CD4-positive, alpha-beta memory T cell (primary cell): Measurements from ENCODE around the gene THEM5. TPM values are rescaled to one million over a fixed set of nuclear protein-coding genes. Genes with fewer than 3 reads are reported as not detected.

Experiments used
- CTCF ChIA-PET: fragments of 350-600 bp; sonication (Branson Sonifier 250); formaldehyde crosslinking; loops from one replicate; lab custom pipeline; 2021; ENCODE audit warnings: inconsistent platforms; ENCODE audit not compliant: partially characterized antibody; lab: Charles Lee
- POLR2A ChIA-PET: fragments of 350-600 bp; sonication (Branson Sonifier 250); formaldehyde crosslinking; loops from one replicate; lab custom pipeline; 2021; ENCODE audit not compliant: partially characterized antibody; lab: Charles Lee
- DNase-seq, 5 donors: peaks; one replicate each; pipeline versions ENCODE4 v3.0.0 to v3.0.0-alpha.2; 2020 to 2022; ENCODE audit warnings: mixed read lengths in 1 of 5
- H3K27ac ChIP-seq: one replicate; pipeline ENCODE4 v1.7.0; 2013; ENCODE audit warnings: low read depth, low read length
- H3K27me3 ChIP-seq: 2 replicates; pipeline ENCODE4 v1.7.0; 2013; ENCODE audit warnings: mild to moderate bottlenecking, low read length, moderate library complexity; ENCODE audit not compliant: insufficient read depth
- H3K36me3 ChIP-seq: 2 replicates; pipeline ENCODE4 v1.7.0; 2013; ENCODE audit warnings: mild to moderate bottlenecking, low read length, moderate library complexity; ENCODE audit not compliant: insufficient read depth
- H3K4me1 ChIP-seq: 2 replicates; pipeline ENCODE4 v1.7.0; 2013; ENCODE audit warnings: mild to moderate bottlenecking, low read length, moderate library complexity; ENCODE audit not compliant: insufficient read depth
- H3K4me3 ChIP-seq, 2 donors: one replicate each; pipeline ENCODE4 v1.7.0; 2013; ENCODE audit warnings: low read length in 2 of 2, mild to moderate bottlenecking in 1 of 2
- H3K9me3 ChIP-seq, 2 donors: one replicate each; pipeline ENCODE4 v1.7.0; 2013; ENCODE audit warnings: low read length in 2 of 2, control low read depth in 1 of 2; ENCODE audit not compliant: control insufficient read depth in 1 of 2
- H3K27ac Mint-ChIP-seq, 7 donors: one replicate each; pipeline ENCODE4 v1.8.0; 2020 to 2021; ENCODE audit warnings: mixed read lengths in 7 of 7, mild to moderate bottlenecking in 6 of 7, inconsistent platforms in 3 of 7, moderate library complexity in 3 of 7
- H3K27me3 Mint-ChIP-seq, 2 donors: one replicate each; pipeline ENCODE4 v1.8.0; 2020 to 2021; ENCODE audit warnings: mixed read lengths in 2 of 2
- H3K36me3 Mint-ChIP-seq, 2 donors: one replicate each; pipeline ENCODE4 v1.8.0; 2020 to 2021; ENCODE audit warnings: mixed read lengths in 2 of 2, inconsistent platforms in 1 of 2, mild to moderate bottlenecking in 1 of 2
- H3K4me1 Mint-ChIP-seq, 4 donors: one replicate each; pipeline ENCODE4 v1.8.0; 2020 to 2021; ENCODE audit warnings: mixed read lengths in 4 of 4, mild to moderate bottlenecking in 1 of 4
- H3K4me3 Mint-ChIP-seq, 8 donors: one replicate each; pipeline ENCODE4 v1.8.0; 2020 to 2021; ENCODE audit warnings: mixed read lengths in 8 of 8, mild to moderate bottlenecking in 7 of 8, moderate library complexity in 6 of 8, inconsistent platforms in 3 of 8
- H3K9me3 Mint-ChIP-seq, 8 donors: one replicate each; pipeline ENCODE4 v1.8.0; 2020 to 2021; ENCODE audit warnings: mixed read lengths in 8 of 8, mild to moderate bottlenecking in 5 of 8, inconsistent platforms in 3 of 8, moderate library complexity in 1 of 8
- intact Hi-C: fragments of 100-400 bp; cut with micrococcal nuclease; formaldehyde crosslinking; loops from one replicate; pipeline ENCODE4 v1.15.1; 2023
- polyA plus RNA-seq, 2 donors: library from polyadenylated mRNA; unstranded; fragments of 300-500 nt; fragmentation: Illumina TruSeq; gene quantifications; one replicate each; pipeline ENCODE4 v1.2.3, GENCODE V29; 2021
- total RNA-seq, 2 experiments: library from RNA; stranded (reverse); gene quantifications; one replicate each; pipeline ENCODE4 v1.2.3, GENCODE V29; 2021

The THEM5 gene
- total and polyA plus RNA-seq, 4 experiments from 2014 or later = 0.40 TPM; not detected in 3

DNA sequence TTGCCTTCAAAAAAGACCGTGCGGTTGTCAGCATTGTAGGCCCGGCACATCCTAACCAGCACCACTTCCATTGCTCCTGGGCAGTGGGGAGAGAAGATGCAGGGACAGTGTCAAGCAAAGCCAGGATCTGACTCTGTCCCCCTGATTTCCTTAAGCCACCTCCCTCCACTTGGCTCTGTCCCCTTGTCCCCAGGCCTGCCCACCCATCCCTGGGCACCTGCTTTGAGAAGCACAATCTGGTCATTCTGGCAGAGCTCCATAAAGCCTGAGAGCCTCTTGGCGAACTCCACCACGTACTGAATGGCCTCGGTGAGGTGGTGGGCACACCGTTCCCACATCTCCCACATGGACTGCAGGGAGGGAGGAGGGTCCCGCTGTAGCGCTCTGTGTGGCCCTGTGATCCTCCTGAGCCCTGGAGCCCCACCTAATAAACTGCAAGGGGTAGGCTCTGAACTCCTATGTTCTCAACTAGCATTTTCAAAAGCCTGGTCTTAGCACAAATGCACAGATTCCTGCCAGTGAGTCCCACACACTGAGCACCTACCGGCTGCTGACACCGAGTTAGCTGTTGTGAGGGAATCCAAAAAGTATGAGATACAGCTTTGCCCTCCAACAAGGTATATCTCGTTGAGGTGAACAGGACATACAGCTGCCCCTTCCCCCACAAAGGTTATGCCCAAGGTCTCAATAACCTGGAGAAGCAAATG lies 40.1 kb downstream of the THEM5 start:
- peaks cover 13 to 19% of the 10 kb centered on the region in 2 donors for H3K36me3 Mint-ChIP-seq
- no peaks in the 10 kb centered on the region for H3K9me3 Mint-ChIP-seq
- no peak overlapping the region for H3K27ac ChIP-seq
- H3K4me1 ChIP-seq = peaks cover 68% of the 10 kb centered on the region
- no peaks in the 10 kb centered on the region for H3K27me3 Mint-ChIP-seq
- ChIA-PET CTCF (interaction anchor here (1.1 to 2.5 kb wide), 3 partner anchors 8 to 220 kb away, joined by 3 to 10 read pairs (median 4); partner anchors contain the start of gene TDRKH), POLR2A (interaction anchor here (0.6 to 14.6 kb wide), 6 partner anchors 11 to 443 kb away, joined by 3 to 233 read pairs (median 10); partner anchors contain the start of genes MRPL9, RORC and TDRKH)
- peak overlapping the region in 6 of 7 donors; percentile 51 to 95 (median 78) for H3K27ac Mint-ChIP-seq
- no peak for DNase-seq
- intact Hi-C loops = no loop called here
- peaks cover 51 to 76% (median 61%) of the 10 kb centered on the region in 4 donors for H3K4me1 Mint-ChIP-seq
- H3K9me3 ChIP-seq = no peaks in the 10 kb centered on the region
- no peaks in the 10 kb centered on the region for H3K27me3 ChIP-seq
- no peaks in the 10 kb centered on the region for H3K36me3 ChIP-seq
- no peak overlapping the region for H3K4me3 ChIP-seq
- peak overlapping the region in 2 of 8 donors; percentile 59 to 65 for H3K4me3 Mint-ChIP-seq

GRCh38 chr1:151811181-151811580 lies 42.3 kb downstream of the THEM5 start:
- CTCF ChIA-PET = interaction anchor here (1.1 to 2.5 kb wide), 5 partner anchors 11 to 25 kb away, joined by 3 to 13 read pairs (median 6); no protein-coding TSS in a partner anchor

DNA sequence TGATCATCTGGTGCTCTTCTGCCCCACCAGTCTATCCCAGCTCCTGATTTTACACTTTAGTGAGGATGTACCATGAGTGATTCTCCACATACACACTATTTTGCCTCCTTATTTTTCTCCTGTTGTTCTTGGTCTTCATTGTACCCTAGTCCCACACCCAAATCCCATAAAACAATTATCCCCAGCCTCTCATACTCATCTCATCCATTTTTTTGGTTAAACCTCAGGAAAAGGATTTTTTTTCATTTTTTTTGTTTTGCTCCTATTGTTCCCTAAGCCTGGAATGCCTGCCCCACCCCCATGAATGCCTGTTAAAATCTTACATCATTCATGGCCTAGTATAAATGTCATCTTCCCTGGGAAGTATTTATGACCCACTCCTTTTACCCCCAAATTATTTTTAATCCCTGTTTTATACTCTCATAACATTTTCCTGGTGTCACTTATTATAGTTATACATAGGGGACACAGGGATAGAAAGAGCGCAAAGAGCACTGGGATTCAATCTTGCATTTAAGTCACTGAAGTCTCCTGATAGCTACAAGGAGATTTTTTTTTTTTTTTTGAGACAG lies 43.4 kb downstream of the THEM5 start:
- no peaks in the 10 kb centered on the region for H3K36me3 ChIP-seq
- no peak overlapping the region for H3K4me3 ChIP-seq
- Mint-ChIP-seq H3K9me3 (no peaks in the 10 kb centered on the region), H3K4me1 (peaks cover 28 to 52% (median 36%) of the 10 kb centered on the region in 4 donors), H3K36me3 (peaks cover 10 to 20% of the 10 kb centered on the region in 2 donors), H3K4me3 (no peak overlapping the region), H3K27me3 (no peaks in the 10 kb centered on the region), H3K27ac (peak overlapping the region in 4 of 7 donors; percentile 39 to 83 (median 72))
- DNase-seq = no peak
- CTCF ChIA-PET = no interaction called here
- intact Hi-C loops = no loop called here
- H3K27ac ChIP-seq = no peak overlapping the region
- H3K9me3 ChIP-seq = no peaks in the 10 kb centered on the region
- peaks cover 38% of the 10 kb centered on the region for H3K4me1 ChIP-seq
- H3K27me3 ChIP-seq = no peaks in the 10 kb centered on the region
- POLR2A ChIA-PET = no interaction called here

More at GRCh38 chr1:151811181-151811580, 42.3 kb downstream of the THEM5 start:
- H3K27ac ChIP-seq = no peak overlapping the region
- DNase-seq = no peak
- Mint-ChIP-seq H3K4me1 (peaks cover 38 to 63% (median 46%) of the 10 kb centered on the region in 4 donors), H3K27ac (peak overlapping the region in 2 of 7 donors; percentile 10 to 39), H3K9me3 (no peaks in the 10 kb centered on the region), H3K27me3 (no peaks in the 10 kb centered on the region), H3K36me3 (peaks cover 16 to 26% of the 10 kb centered on the region in 2 donors), H3K4me3 (no peak overlapping the region)
- H3K9me3 ChIP-seq = no peaks in the 10 kb centered on the region
- POLR2A ChIA-PET = interaction anchor here (0.9 to 14.6 kb wide), 3 partner anchors 9 to 18 kb away, joined by 3 to 233 read pairs (median 16); partner anchors contain the start of gene RORC
- intact Hi-C loops = no loop called here
- no peaks in the 10 kb centered on the region for H3K27me3 ChIP-seq
- peaks cover 49% of the 10 kb centered on the region for H3K4me1 ChIP-seq
- no peaks in the 10 kb centered on the region for H3K36me3 ChIP-seq
- no peak overlapping the region for H3K4me3 ChIP-seq

DNA sequence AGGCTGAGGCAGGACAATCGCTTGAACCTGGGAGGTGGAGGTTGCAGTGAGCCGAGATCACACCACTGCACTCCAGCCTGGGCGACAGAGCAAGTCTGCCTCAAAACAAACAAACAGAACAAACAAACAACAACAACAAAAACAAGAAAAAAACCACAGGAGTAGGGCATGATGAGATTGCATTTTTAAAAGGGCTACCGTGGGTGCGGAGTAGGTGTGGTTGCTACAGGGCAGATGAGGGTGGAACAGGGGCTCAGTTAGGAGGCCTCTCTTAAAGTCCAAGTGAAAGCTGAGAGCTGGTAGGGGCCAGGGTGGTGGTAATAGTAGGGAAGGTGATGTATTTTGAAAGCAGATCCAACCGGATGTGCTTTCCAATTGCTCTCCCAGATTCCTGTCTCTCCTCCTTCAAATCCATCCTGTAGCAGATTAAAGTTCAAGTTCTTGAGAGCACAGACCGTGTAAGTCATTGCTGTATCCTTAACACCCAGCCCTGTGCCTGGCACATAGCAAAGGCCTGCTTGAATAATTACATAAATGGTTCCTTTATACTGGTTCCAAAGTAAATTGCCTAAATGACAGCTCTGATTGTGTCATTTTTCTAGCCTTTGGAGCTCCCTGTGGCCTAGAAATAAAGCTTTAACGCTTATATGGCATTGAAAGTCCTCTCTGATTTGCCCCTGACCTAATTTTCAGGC lies 44.1 kb downstream of the THEM5 start:
- CTCF ChIA-PET = no interaction called here

DNA sequence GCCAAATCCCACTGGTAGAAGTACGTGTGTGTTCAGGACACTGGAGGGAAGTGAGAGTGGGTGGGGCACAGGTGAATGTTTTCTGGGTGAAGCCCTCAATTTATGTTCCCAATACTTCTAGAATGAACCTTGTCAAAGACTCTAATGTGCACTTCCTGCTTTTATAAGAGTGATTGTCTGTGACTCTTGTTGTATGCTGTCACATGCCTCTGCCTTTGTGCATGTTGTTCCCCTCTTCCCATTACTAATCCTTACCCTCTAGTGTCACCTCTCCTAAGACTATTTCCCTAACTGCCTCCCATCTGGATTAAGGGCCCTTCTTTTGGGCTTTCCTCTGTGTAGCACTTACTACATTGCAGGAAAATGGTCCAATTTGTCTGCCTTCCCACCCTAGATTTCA lies 45.7 kb downstream of the THEM5 start:
- H3K27ac ChIP-seq = no peak overlapping the region
- peaks cover 20% of the 10 kb centered on the region for H3K4me1 ChIP-seq
- H3K27ac Mint-ChIP-seq = peak overlapping the region in 4 of 7 donors; percentile 34 to 70 (median 52)
- peaks cover 10 to 28% (median 17%) of the 10 kb centered on the region in 4 donors for H3K4me1 Mint-ChIP-seq
- no peaks in the 10 kb centered on the region for H3K9me3 ChIP-seq
- ChIA-PET CTCF (interaction anchor here (1.1 to 1.2 kb wide), 2 partner anchors 10 to 15 kb away, joined by 3 read pairs; no protein-coding TSS in a partner anchor), POLR2A (interaction anchor here (1.1 to 1.4 kb wide), 3 partner anchors 13 to 44 kb away, joined by 4 to 5 read pairs (median 4); partner anchors contain the start of gene MRPL9)
- no peak for DNase-seq
- no peaks in the 10 kb centered on the region for H3K9me3 Mint-ChIP-seq
- H3K4me3 ChIP-seq = no peak overlapping the region
- peaks cover 9 to 16% of the 10 kb centered on the region in 2 donors for H3K36me3 Mint-ChIP-seq
- no peaks in the 10 kb centered on the region for H3K36me3 ChIP-seq
- H3K27me3 ChIP-seq = no peaks in the 10 kb centered on the region
- intact Hi-C loops = no loop called here
- H3K4me3 Mint-ChIP-seq = no peak overlapping the region
- no peaks in the 10 kb centered on the region for H3K27me3 Mint-ChIP-seq

More for the DNA sequence above, 44.1 kb downstream of the THEM5 start:
- Histone ChIP-seq H3K27me3 (no peaks in the 10 kb centered on the region), H3K27ac (no peak overlapping the region), H3K4me3 (no peak overlapping the region), H3K4me1 (peaks cover 31% of the 10 kb centered on the region), H3K36me3 (no peaks in the 10 kb centered on the region), H3K9me3 (no peaks in the 10 kb centered on the region)
- Mint-ChIP-seq H3K36me3 (peaks cover 10 to 20% of the 10 kb centered on the region in 2 donors), H3K9me3 (no peaks in the 10 kb centered on the region), H3K4me3 (no peak overlapping the region), H3K27ac (peak overlapping the region in 5 of 7 donors; percentile 57 to 83 (median 76)), H3K4me1 (peaks cover 23 to 45% (median 30%) of the 10 kb centered on the region in 4 donors), H3K27me3 (no peaks in the 10 kb centered on the region)
- POLR2A ChIA-PET = no interaction called here
- no peak for DNase-seq
- intact Hi-C loops = no loop called here

DNA sequence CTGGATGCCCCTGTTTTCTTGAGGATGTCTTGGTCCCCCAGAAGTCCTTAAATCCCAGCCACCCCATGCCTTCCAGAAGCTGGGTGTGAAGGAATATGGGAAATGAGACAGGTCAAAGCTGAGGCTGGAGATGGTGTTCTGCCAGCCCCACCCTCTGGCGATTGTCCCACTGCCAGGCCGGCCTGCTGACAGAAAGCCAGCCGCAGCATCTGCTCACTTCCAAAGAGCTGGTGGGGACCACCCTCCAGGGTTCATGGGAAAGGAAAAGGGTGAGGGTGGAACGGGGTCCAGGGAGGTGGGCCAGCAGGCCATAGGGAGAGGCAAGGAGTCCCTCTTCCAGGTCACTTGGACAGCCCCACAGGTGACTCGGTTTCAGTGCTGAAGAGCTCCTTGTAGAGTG lies 46.4 kb downstream of the THEM5 start:
- intact Hi-C loops = no loop called here
- no peaks in the 10 kb centered on the region for H3K27me3 ChIP-seq
- ChIA-PET POLR2A (interaction anchor here (1.3 to 1.8 kb wide), 3 partner anchors 13 to 44 kb away, joined by 4 to 5 read pairs (median 4); partner anchors contain the start of gene MRPL9), CTCF (interaction anchor here (1.1 to 1.2 kb wide), 2 partner anchors 11 to 15 kb away, joined by 3 read pairs; no protein-coding TSS in a partner anchor)
- Mint-ChIP-seq H3K4me1 (peaks cover 8 to 23% (median 12%) of the 10 kb centered on the region in 4 donors), H3K36me3 (peaks cover 5 to 13% of the 10 kb centered on the region in 2 donors), H3K27me3 (no peaks in the 10 kb centered on the region), H3K9me3 (no peaks in the 10 kb centered on the region), H3K27ac (peak overlapping the region in 1 of 7 donors; percentile 70), H3K4me3 (no peak overlapping the region)
- H3K36me3 ChIP-seq = no peaks in the 10 kb centered on the region
- no peak for DNase-seq
- H3K27ac ChIP-seq = no peak overlapping the region
- no peak overlapping the region for H3K4me3 ChIP-seq
- peaks cover 14% of the 10 kb centered on the region for H3K4me1 ChIP-seq
- no peaks in the 10 kb centered on the region for H3K9me3 ChIP-seq
